K562 (cell line): ENCODE results near the gene AKT2.

Experiments used
- CREB1 ChIP-seq, 2 experiments: sonication (generic) in 1 of 2; formaldehyde crosslinking in 1 of 2; IDR thresholded peaks; 2 replicates each; pipeline versions ENCODE4 v1.6.1 to v1.8.0; 2012 to 2022; ENCODE audit warnings: inconsistent platforms in 1 of 2, mild to moderate bottlenecking in 1 of 2, missing genetic modification reagents in 1 of 2, moderate library complexity in 1 of 2
- CTCF ChIP-seq, 3 experiments: IDR thresholded peaks in 2 of 3; conservative IDR thresholded peaks in 1 of 3; 2 replicates each; pipeline ENCODE4 v1.5.1; 2011 to 2012; ENCODE audit warnings: low read length in 3 of 3, mild to moderate bottlenecking in 3 of 3, control low read depth in 2 of 3, improper control_type of control experiment in 1 of 3, inconsistent platforms in 1 of 3, low read depth in 1 of 3, mixed read lengths in 1 of 3, moderate library complexity in 1 of 3; ENCODE audit not compliant: insufficient read depth in 2 of 3
- DNMT1 ChIP-seq: fragments of 450-650 bp; IDR thresholded peaks from 2 replicates; pipeline ENCODE4 v1.6.1; 2016; ENCODE audit warnings: antibody characterized with exemption, mild to moderate bottlenecking
- EWSR1 ChIP-seq: fragments of 450-650 bp; IDR thresholded peaks from 2 replicates; pipeline ENCODE4 v1.6.1; 2018; ENCODE audit warnings: borderline replicate concordance, mild to moderate bottlenecking, low read depth, moderate library complexity; ENCODE audit not compliant: partially characterized antibody
- FUS ChIP-seq: fragments of 200-400 bp; formaldehyde crosslinking; optimal IDR thresholded peaks from 2 replicates; pipeline ENCODE3; 2017; ENCODE audit warnings: low read depth, low read length
- NCOA6 ChIP-seq: fragments of 450-650 bp; IDR thresholded peaks from 2 replicates; pipeline ENCODE4 v1.6.1; 2017; ENCODE audit warnings: mild to moderate bottlenecking
- NFRKB ChIP-seq: fragments of 450-650 bp; IDR thresholded peaks from 2 replicates; pipeline ENCODE4 v1.6.1; 2016; ENCODE audit warnings: low read depth
- NFXL1 ChIP-seq: fragments of 450-650 bp; formaldehyde crosslinking; IDR thresholded peaks from 2 replicates; pipeline ENCODE4 v1.4.0; 2021; ENCODE audit warnings: mild to moderate bottlenecking
- POLR2A ChIP-seq: fragments of 450-650 bp; conservative IDR thresholded peaks from 2 replicates; pipeline ENCODE4 v1.6.1; 2016
- STAT6 ChIP-seq: sonication (generic); formaldehyde crosslinking; IDR thresholded peaks from 2 replicates; pipeline ENCODE4 v1.8.1; 2023; ENCODE audit warnings: mild to moderate bottlenecking, missing genetic modification reagents
- TAF1 ChIP-seq: IDR thresholded peaks from 2 replicates; pipeline ENCODE4 v1.6.1; 2011; ENCODE audit warnings: mild to moderate bottlenecking, low read length, moderate library complexity; ENCODE audit not compliant: insufficient read depth, control insufficient read depth, severe bottlenecking; ENCODE audit errors: extremely low read depth
- TF ChIP-seq, protein P1 (sequence below): sonication (generic); formaldehyde crosslinking; IDR thresholded peaks from 2 replicates; pipeline ENCODE4 v1.8.1; 2023; ENCODE audit warnings: missing genetic modification reagents, mild to moderate bottlenecking, borderline replicate concordance

DNA sequence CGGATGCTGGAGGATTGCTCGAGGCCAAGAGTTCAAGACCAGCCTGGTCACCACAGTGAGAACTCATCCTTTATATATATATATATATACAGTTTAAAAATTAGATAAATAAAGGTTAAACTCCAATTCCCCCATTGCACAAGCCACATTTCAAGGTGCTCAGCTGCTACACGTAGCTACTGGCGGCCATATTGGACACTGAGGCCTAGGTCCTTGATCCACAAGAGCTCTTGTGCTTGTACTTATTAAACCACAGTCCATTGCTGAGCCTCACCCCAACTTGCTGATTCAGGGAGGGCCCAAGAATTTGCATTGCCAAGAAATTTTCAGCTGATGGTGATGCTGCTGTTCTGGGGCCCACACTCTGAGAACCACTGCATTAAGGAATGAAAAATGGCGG is 76.5 kb downstream of the AKT2 start:
- TF ChIP-seq POLR2A = no peak
- TF ChIP-seq TAF1 = no peak
- TF ChIP-seq STAT6 (CRISPR knock-in tag) = no peak
- TF ChIP-seq DNMT1 = no peak
- TF ChIP-seq CREB1 (IDR thresholded peaks at IDR 0.05) = no peak
- no peak for TF ChIP-seq CREB1 (CRISPR knock-in tag; IDR thresholded peaks at IDR 0.05)
- TF ChIP-seq, protein P1, sequence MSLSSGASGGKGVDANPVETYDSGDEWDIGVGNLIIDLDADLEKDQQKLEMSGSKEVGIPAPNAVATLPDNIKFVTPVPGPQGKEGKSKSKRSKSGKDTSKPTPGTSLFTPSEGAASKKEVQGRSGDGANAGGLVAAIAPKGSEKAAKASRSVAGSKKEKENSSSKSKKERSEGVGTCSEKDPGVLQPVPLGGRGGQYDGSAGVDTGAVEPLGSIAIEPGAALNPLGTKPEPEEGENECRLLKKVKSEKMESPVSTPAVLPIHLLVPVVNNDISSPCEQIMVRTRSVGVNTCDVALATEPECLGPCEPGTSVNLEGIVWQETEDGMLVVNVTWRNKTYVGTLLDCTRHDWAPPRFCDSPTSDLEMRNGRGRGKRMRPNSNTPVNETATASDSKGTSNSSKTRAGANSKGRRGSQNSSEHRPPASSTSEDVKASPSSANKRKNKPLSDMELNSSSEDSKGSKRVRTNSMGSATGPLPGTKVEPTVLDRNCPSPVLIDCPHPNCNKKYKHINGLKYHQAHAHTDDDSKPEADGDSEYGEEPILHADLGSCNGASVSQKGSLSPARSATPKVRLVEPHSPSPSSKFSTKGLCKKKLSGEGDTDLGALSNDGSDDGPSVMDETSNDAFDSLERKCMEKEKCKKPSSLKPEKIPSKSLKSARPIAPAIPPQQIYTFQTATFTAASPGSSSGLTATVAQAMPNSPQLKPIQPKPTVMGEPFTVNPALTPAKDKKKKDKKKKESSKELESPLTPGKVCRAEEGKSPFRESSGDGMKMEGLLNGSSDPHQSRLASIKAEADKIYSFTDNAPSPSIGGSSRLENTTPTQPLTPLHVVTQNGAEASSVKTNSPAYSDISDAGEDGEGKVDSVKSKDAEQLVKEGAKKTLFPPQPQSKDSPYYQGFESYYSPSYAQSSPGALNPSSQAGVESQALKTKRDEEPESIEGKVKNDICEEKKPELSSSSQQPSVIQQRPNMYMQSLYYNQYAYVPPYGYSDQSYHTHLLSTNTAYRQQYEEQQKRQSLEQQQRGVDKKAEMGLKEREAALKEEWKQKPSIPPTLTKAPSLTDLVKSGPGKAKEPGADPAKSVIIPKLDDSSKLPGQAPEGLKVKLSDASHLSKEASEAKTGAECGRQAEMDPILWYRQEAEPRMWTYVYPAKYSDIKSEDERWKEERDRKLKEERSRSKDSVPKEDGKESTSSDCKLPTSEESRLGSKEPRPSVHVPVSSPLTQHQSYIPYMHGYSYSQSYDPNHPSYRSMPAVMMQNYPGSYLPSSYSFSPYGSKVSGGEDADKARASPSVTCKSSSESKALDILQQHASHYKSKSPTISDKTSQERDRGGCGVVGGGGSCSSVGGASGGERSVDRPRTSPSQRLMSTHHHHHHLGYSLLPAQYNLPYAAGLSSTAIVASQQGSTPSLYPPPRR (CRISPR knock-in tag) = no peak
- TF ChIP-seq NCOA6 = no peak
- TF ChIP-seq NFXL1 (CRISPR knock-in tag) = no peak
- no peak for TF ChIP-seq FUS
- no peak for TF ChIP-seq CTCF (IDR thresholded peaks at IDR 0.05 in 2 of 3, conservative IDR thresholded peaks at IDR 0.05 in 1 of 3; ENCODE audit: insufficient read depth in 2 of 3, low read depth in 1 of 3, low read length in 3 of 3)
- no peak for TF ChIP-seq NFRKB
- no peak for TF ChIP-seq EWSR1
